ENCODE measurements around the gene ADAMTS12. TPM values are rescaled to one million over a fixed set of nuclear protein-coding genes. Genes with fewer than 3 reads are reported as not detected.

The ADAMTS12 gene
- total and polyA plus RNA-seq, 4 donors: 0.49 to 6.4 (median 2.3) TPM

- TF ChIP-seq ZBTB33 (IDR thresholded peaks at IDR 0.05) (no peak), HNF4A (conservative IDR thresholded peaks at IDR 0.05) (no peak), RXRA (IDR thresholded peaks at IDR 0.05) (no peak), REST (IDR thresholded peaks at IDR 0.05) (no peak)
Observed at GRCh38 chr5:33489481-33490067, 402.2 kb downstream of the ADAMTS12 start (continued).

GRCh38 chr5:33488558-33489355 is 403.0 kb downstream of the ADAMTS12 start:
- no peak overlapping the region for H3K9ac ChIP-seq (ENCODE audit: low read depth in 1 of 2, low read length in 2 of 2)
- H3K36me3 ChIP-seq (ENCODE audit: control insufficient read depth in 4 of 4, insufficient read depth in 3 of 4, low read depth in 1 of 4, low read length in 3 of 4): no peaks in the 10 kb centered on the region
- no peak overlapping the region for H3K27ac ChIP-seq (ENCODE audit: low read depth in 1 of 2, low read length in 2 of 2)
- 97% methylated on average over 19 of the region's 19 CpGs for WGBS
- no peaks in the 10 kb centered on the region for H3K4me1 ChIP-seq (ENCODE audit: control insufficient read depth in 4 of 4, insufficient read depth in 4 of 4, low read length in 3 of 4)
- H3K27me3 ChIP-seq (ENCODE audit: control insufficient read depth in 4 of 4, insufficient read depth in 4 of 4, low read length in 3 of 4): no peaks in the 10 kb centered on the region
- no peak overlapping the region for H3K4me3 ChIP-seq (ENCODE audit: low read depth in 1 of 3, low read length in 3 of 3)
- no peaks in the 10 kb centered on the region for H3K9me3 ChIP-seq (ENCODE audit: control insufficient read depth in 4 of 4, low read length in 3 of 4)
- TF ChIP-seq ATF3 (IDR thresholded peaks at IDR 0.05): no peak
- TF ChIP-seq HNF4G (IDR thresholded peaks at IDR 0.05): no peak
- no peak for TF ChIP-seq GABPA (IDR thresholded peaks at IDR 0.05 in 1 of 2, conservative IDR thresholded peaks at IDR 0.05 in 1 of 2)
- TF ChIP-seq YY1 (IDR thresholded peaks at IDR 0.05): no peak
- TF ChIP-seq HNF4A (conservative IDR thresholded peaks at IDR 0.05): no peak
- no peak for TF ChIP-seq RXRA (IDR thresholded peaks at IDR 0.05)
- TF ChIP-seq ZBTB33 (IDR thresholded peaks at IDR 0.05): no peak
- no peak for TF ChIP-seq NR2F2 (IDR thresholded peaks at IDR 0.05)
- no peak for TF ChIP-seq REST (IDR thresholded peaks at IDR 0.05)
- TF ChIP-seq FOXA2 (IDR thresholded peaks at IDR 0.05): no peak
- TF ChIP-seq RAD21 (IDR thresholded peaks at IDR 0.05): no peak
- TF ChIP-seq EGR1 (IDR thresholded peaks at IDR 0.05; ENCODE audit: low read depth in 2 of 2): no peak
- no peak for TF ChIP-seq TAF1 (conservative IDR thresholded peaks at IDR 0.05)
- TF ChIP-seq JUND (IDR thresholded peaks at IDR 0.05): no peak
- no peak for TF ChIP-seq CTCF (IDR thresholded peaks at IDR 0.05; ENCODE audit: low read depth, low read length, missing input control)
- no peak for TF ChIP-seq MAX (IDR thresholded peaks at IDR 0.05)
- no peak for TF ChIP-seq FOXA1 (IDR thresholded peaks at IDR 0.05)
- no peak for TF ChIP-seq SP1 (IDR thresholded peaks at IDR 0.05)
- no peak for DNase-seq (ENCODE audit: low spot score)

Measured in liver (tissue), 9 donors.